ENCODE results near the gene CAB39. TPM values are rescaled to one million over a fixed set of nuclear protein-coding genes. Genes with fewer than 3 reads are reported as not detected.

Gene CAB39
- total RNA-seq, 1 donor from 2014 or later = 62.9 TPM

- TF ChIP-seq, protein P1, sequence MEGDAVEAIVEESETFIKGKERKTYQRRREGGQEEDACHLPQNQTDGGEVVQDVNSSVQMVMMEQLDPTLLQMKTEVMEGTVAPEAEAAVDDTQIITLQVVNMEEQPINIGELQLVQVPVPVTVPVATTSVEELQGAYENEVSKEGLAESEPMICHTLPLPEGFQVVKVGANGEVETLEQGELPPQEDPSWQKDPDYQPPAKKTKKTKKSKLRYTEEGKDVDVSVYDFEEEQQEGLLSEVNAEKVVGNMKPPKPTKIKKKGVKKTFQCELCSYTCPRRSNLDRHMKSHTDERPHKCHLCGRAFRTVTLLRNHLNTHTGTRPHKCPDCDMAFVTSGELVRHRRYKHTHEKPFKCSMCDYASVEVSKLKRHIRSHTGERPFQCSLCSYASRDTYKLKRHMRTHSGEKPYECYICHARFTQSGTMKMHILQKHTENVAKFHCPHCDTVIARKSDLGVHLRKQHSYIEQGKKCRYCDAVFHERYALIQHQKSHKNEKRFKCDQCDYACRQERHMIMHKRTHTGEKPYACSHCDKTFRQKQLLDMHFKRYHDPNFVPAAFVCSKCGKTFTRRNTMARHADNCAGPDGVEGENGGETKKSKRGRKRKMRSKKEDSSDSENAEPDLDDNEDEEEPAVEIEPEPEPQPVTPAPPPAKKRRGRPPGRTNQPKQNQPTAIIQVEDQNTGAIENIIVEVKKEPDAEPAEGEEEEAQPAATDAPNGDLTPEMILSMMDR (IDR thresholded peaks at IDR 0.05) = no peak
- intact Hi-C loops (cut with DNase I) = no loop called here
- H3K4me1 ChIP-seq = peaks cover 0 to 1% of the 10 kb centered on the region in 2 donors
- H3K27ac ChIP-seq = no peak overlapping the region
- H3K9me3 ChIP-seq = no peaks in the 10 kb centered on the region
- DNase-seq (ENCODE audit: low spot score in 2 of 2) = no peak
- peaks cover 19 to 20% of the 10 kb centered on the region in 2 donors for H3K36me3 ChIP-seq
- no peaks in the 10 kb centered on the region for H3K27me3 ChIP-seq
- H3K4me3 ChIP-seq = no peak overlapping the region
Measured at GRCh38 chr2:230819433-230819832, 106.8 kb downstream of the CAB39 start.

DNA sequence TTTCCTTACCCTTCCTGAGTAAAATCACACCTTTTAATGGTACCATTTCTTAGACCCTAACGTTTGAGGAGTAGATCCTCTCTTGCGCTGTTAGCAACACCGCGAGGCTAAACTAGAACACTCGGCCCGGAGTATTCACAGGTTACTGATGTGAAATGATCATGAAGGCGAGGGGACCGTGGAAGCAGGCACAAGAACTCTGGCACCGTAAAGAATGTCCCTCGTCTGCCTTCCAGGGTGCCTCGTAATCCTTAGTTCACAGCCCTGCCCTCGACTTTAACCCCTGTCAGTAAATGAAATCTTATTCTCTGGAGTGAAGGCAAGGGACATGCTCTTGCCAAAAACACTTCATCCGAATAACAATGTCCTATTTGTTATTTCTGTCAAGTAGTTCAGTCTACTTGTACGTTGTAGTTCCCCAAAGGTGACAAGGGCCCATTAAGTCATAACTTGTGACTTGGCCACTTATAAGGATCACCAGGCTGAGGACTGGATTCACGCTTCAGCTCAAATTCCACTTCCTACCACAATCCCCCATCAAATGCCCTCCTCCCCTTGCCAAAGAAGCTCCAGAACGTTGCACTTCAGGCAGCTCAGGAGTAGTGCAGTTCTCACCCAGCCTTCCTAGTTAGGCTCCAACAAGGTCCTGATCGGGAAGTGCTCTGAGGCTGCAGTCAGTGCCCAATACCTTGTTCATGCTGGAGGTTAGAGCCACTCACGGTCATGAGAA lies 108.8 kb downstream of the CAB39 start:
- DNase-seq (ENCODE audit: low spot score in 2 of 2) = no peak
- peaks cover 0 to 5% of the 10 kb centered on the region in 2 donors for H3K4me1 ChIP-seq
- no peak overlapping the region for H3K27ac ChIP-seq
- peaks cover 19 to 20% of the 10 kb centered on the region in 2 donors for H3K36me3 ChIP-seq
- H3K4me3 ChIP-seq = no peak overlapping the region
- no peaks in the 10 kb centered on the region for H3K27me3 ChIP-seq
- intact Hi-C loops (cut with DNase I) = no loop called here
- TF ChIP-seq, protein P1 (IDR thresholded peaks at IDR 0.05) = no peak
- no peaks in the 10 kb centered on the region for H3K9me3 ChIP-seq

GRCh38 chr2:230821991-230822520 lies 109.4 kb downstream of the CAB39 start:
- no peak overlapping the region for H3K4me3 ChIP-seq
- intact Hi-C loops (cut with DNase I) = no loop called here
- TF ChIP-seq, protein P1 (IDR thresholded peaks at IDR 0.05) = no peak
- peaks cover 18 to 19% of the 10 kb centered on the region in 2 donors for H3K36me3 ChIP-seq
- H3K27me3 ChIP-seq = no peaks in the 10 kb centered on the region
- DNase-seq (ENCODE audit: low spot score in 2 of 2) = no peak
- no peak overlapping the region for H3K27ac ChIP-seq
- peaks cover 0 to 5% of the 10 kb centered on the region in 2 donors for H3K4me1 ChIP-seq
- H3K9me3 ChIP-seq = no peaks in the 10 kb centered on the region

GRCh38 chr2:230823264-230823964 lies 110.8 kb downstream of the CAB39 start:
- Histone ChIP-seq H3K4me3 (no peak overlapping the region), H3K9me3 (no peaks in the 10 kb centered on the region), H3K36me3 (peaks cover 7 to 12% of the 10 kb centered on the region in 2 donors), H3K27me3 (no peaks in the 10 kb centered on the region), H3K27ac (no peak overlapping the region), H3K4me1 (peaks cover 4 to 10% of the 10 kb centered on the region in 2 donors)
- intact Hi-C loops (cut with DNase I) = no loop called here
- DNase-seq (ENCODE audit: low spot score in 2 of 2) = no peak
- TF ChIP-seq, protein P1 (IDR thresholded peaks at IDR 0.05) = no peak

DNA sequence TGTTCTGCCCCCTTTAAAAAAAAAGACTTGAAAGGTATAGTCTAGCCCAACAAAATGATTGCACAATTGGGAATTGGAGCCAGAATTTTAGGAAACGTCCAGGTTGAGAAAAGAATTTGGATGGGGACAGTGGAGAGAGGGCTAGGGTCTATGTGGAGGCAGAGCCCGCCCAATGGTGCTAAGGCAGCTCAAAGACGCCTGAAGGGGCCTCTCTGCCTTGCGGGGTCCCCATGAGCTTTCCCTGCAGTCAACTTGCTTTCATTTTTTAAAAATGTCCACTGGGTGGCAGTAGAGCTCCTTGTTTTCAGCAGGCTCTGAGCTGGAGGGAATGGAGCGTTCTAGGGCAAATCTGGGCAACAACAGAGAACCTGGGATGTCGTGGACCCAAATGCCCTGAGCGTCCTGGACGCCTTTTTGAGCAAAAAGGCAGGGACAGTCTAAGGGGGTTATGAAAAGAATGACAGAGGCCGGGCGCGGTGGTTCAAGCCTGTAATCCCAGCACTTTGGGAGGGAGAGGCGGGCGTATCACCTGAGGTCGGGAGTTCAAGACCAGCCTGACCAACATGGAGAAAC lies 111.8 kb downstream of the CAB39 start:
- peaks cover 4 to 12% of the 10 kb centered on the region in 2 donors for H3K4me1 ChIP-seq
- H3K36me3 ChIP-seq = peaks cover 0 to 4% of the 10 kb centered on the region in 2 donors
- intact Hi-C loops (cut with DNase I) = loop anchor here (1.0 kb wide), 2 partner anchors 163 to 229 kb away; no protein-coding TSS in a partner anchor
- H3K9me3 ChIP-seq = no peaks in the 10 kb centered on the region
- peak overlapping the region; percentile 46 to 58 for H3K4me3 ChIP-seq
- TF ChIP-seq, protein P1 (IDR thresholded peaks at IDR 0.05) = peak; percentile 72 to 80 (median 73)
- no peaks in the 10 kb centered on the region for H3K27me3 ChIP-seq
- DNase-seq (ENCODE audit: low spot score in 2 of 2) = peak in 1 of 2 donors; percentile 72
- no peak overlapping the region for H3K27ac ChIP-seq

Measured in ascending aorta (tissue), 2 donors.